ENCODE measurements around the gene ZBTB22.
"Not testable (repeated sequence)": the region's sequence is repeated elsewhere in the genome, so short reads cannot be mapped to it uniquely, and the experiment has no call there.

ZBTB22 gene

DNA sequence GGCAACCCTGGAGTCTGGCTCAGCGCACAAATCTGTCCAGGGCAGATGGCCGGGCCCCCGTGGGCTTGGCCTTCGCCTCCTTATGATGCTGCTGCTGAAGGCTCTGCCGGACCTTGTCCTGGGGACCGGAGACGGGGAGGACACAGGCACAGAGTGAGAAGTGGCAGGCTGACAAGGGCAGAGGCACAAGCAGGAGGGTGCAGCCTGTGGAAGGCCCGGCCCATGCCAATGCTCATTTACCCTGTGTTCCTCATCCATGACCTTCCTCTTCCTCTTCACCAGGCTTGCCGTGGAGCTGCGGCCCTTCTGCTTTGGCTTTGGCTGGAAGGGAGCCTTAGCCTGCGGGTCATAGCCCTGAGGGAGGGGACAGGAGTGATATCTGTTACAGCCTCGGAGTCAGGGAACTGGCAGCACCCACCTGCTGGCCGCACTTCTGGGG is 38.3 kb downstream of the ZBTB22 start:
- TF ChIP-seq, protein P1, sequence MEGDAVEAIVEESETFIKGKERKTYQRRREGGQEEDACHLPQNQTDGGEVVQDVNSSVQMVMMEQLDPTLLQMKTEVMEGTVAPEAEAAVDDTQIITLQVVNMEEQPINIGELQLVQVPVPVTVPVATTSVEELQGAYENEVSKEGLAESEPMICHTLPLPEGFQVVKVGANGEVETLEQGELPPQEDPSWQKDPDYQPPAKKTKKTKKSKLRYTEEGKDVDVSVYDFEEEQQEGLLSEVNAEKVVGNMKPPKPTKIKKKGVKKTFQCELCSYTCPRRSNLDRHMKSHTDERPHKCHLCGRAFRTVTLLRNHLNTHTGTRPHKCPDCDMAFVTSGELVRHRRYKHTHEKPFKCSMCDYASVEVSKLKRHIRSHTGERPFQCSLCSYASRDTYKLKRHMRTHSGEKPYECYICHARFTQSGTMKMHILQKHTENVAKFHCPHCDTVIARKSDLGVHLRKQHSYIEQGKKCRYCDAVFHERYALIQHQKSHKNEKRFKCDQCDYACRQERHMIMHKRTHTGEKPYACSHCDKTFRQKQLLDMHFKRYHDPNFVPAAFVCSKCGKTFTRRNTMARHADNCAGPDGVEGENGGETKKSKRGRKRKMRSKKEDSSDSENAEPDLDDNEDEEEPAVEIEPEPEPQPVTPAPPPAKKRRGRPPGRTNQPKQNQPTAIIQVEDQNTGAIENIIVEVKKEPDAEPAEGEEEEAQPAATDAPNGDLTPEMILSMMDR (conservative IDR thresholded peaks at IDR 0.05; ENCODE audit: low read length), result no peak
- no peak for DNase-seq (ENCODE audit: low read depth)
- no peak overlapping the region for H3K4me3 ChIP-seq (ENCODE audit: low read length)

DNA sequence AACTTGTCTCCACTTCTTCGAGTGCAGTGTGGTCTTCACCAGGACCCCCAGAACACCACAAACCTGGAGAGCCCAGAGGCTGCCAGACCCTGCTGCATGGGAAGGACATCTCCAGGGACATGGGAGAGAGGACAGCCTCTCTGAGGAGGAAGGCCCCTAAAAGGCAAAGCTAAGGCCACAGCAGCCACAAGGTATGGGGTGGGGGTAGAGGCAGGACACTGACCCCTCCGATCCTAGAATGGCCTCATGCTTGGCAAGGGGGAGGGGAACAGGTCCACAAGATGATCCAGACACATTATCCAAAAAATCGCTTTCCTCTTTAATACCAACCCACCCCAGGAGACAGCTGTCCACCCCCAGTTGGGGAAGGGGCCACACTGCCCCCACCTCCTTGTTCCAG is 38.7 kb downstream of the ZBTB22 start:
- no peak for DNase-seq (ENCODE audit: low read depth)
- no peak overlapping the region for H3K4me3 ChIP-seq (ENCODE audit: low read length)
- TF ChIP-seq, protein P1 (conservative IDR thresholded peaks at IDR 0.05; ENCODE audit: low read length), result no peak

DNA sequence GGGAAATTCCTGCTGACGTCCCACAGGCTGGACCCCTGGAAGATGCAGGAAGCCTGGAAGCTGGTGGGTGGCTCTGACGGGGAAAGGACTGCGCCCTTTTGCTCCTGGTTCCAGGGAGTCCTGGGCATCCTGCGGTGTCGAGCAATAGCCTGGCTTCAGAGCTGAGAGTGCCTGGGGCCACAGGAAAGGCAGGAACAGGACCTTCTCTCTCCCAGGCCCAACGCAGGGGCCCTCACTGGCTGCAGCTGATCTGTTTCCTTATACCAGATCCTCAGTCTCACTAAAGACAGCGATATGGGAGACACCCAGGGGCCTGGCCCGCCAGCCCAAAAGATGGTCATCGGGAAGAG is 39.2 kb downstream of the ZBTB22 start:
- TF ChIP-seq, protein P1 (conservative IDR thresholded peaks at IDR 0.05; ENCODE audit: low read length), result no peak
- no peak for DNase-seq (ENCODE audit: low read depth)
- H3K4me3 ChIP-seq (ENCODE audit: low read length), result no peak overlapping the region

DNA sequence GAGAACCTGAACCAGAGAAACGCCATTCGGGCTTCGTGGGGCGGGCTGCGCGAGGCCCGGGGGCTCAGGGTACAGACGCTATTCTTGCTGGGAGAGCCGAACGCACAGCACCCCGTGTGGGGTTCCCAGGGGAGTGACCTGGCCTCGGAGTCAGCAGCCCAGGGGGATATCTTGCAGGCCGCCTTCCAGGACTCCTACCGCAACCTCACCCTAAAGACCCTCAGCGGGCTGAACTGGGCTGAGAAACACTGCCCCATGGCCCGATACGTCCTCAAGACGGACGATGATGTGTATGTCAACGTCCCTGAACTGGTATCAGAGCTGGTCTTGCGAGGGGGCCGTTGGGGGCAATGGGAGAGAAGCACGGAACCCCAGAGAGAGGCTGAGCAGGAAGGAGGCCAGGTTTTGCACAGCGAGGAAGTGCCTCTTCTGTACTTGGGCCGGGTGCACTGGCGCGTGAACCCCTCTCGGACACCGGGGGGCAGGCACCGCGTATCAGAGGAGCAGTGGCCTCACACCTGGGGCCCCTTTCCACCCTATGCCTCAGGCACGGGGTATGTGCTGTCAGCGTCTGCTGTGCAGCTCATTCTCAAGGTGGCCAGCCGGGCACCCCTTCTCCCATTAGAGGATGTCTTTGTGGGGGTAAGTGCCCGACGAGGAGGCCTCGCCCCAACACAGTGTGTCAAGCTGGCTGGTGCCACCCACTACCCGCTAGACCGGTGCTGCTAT is 39.7 kb downstream of the ZBTB22 start:
- peak overlapping the region; percentile 62 for H3K4me3 ChIP-seq (ENCODE audit: low read length)

DNA sequence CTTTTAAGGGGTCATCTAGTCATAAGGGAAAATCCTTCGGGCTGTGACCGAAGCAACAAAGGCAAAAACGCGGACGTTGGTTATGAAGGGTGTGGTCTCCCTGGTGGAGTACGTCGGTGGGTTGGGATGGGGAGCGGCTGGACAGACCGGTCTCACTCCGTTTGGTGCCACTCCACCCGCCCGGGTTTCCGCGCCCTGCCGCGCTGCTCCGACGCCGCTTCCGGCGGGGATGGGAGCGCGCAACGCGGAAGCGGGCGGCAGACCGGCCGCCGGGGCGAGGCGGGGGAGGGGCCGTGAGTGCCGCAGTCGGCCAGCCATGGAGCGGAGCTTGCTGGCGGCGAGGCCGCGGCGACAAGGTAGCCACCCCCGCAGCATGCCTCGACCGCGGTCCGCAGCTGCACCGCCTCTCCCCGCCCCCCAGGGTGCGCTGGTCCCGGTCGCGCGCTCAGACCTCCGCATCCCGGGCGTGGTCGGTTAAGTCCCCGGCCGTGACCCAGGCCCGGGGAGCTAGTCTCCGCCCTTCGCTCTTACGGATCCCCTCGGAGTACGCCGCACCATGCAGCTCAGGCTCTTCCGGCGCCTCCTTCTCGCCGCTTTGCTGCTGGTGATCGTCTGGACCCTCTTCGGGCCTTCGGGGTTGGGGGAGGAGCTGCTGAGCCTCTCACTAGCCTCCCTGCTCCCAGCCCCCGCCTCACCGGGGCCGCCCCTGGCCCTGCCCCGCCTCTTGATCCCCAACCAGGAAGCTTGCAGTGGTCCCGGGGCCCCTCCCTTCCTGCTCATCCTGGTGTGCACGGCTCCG is 40.5 kb downstream of the ZBTB22 start, which contains the start of gene B3GALT4:
Gene B3GALT4 (plus strand): TSS at position 260 of the 799 bp plus-strand sequence. CDS start 297 bp downstream, at position 557.
- DNase-seq (ENCODE audit: low read depth), result peak; percentile 61
- TF ChIP-seq, protein P1 (conservative IDR thresholded peaks at IDR 0.05; ENCODE audit: low read length), result peak; percentile 34; the same call in 1 of the 2 replicates

More for the DNA sequence above, 39.7 kb downstream of the ZBTB22 start:
- no peak for DNase-seq (ENCODE audit: low read depth)
- TF ChIP-seq, protein P1 (conservative IDR thresholded peaks at IDR 0.05; ENCODE audit: low read length), result no peak

DNA sequence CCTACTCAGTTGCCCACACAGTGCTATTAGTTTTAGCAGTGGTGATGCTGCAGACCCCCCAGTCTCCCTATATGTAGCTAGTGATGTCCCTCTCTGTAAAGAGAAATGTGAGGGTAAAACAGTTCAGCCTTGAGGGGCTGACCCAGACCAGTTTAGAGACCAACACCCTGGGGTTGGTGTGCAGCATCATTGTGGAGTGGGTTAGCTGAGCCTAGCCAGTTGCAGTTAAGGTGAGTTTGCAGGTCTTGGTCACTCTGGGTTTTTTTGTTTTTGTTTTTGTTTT is 41.0 kb downstream of the ZBTB22 start:
- peak overlapping the region; percentile 62 for H3K4me3 ChIP-seq (ENCODE audit: low read length)

More for the DNA sequence above, 40.5 kb downstream of the ZBTB22 start, which contains the start of gene B3GALT4:
- peak within 1 kb of the TSS; percentile 62 for H3K4me3 ChIP-seq (ENCODE audit: low read length)

DNA sequence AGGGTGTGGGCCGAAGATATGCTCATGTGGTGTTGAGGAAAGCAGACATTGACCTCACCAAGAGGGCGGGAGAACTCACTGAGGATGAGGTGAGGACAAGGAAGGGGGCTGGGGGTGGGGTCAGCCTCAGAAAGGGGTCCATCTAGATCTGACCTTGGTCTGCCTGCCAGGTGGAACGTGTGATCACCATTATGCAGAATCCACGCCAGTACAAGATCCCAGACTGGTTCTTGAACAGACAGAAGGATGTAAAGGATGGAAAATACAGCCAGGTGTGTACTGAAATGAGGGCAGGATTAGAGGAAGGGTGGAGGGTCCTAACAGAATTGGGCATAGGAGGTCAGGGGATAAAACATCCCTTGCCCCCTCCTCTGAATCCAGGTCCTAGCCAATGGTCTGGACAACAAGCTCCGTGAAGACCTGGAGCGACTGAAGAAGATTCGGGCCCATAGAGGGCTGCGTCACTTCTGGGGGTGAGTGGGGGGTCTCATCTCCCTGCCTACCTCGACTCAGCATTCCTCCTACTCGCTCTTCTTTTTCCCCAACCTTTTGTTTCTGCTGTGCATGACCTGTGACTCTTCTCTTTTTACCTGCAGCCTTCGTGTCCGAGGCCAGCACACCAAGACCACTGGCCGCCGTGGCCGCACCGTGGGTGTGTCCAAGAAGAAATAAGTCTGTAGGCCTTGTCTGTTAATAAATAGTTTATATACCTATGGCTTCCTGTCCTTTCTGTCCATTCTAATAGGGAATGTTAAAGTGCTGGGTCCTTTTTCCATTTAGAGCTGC is 41.6 kb downstream of the ZBTB22 start:
- peak overlapping the region; percentile 62 for H3K4me3 ChIP-seq (ENCODE audit: low read length)
- DNase-seq (ENCODE audit: low read depth), result not testable (repeated sequence)

More for the DNA sequence above, 41.0 kb downstream of the ZBTB22 start:
- no peak for DNase-seq (ENCODE audit: low read depth)
- TF ChIP-seq, protein P1 (conservative IDR thresholded peaks at IDR 0.05; ENCODE audit: low read length), result no peak

Data from AG10803 (cell line).